Activated gamma-delta T cell treated with anti-CD3 and anti-CD28 coated beads, Interleukin-2, amount 50 U/mL, for 16 hours (primary cell): ENCODE measurements around the gene ROMO1.
"Not testable (repeated sequence)": the region's sequence is repeated elsewhere in the genome, so short reads cannot be mapped to it uniquely, and the experiment has no call there.

Experiments used
- DNase-seq: peaks from one replicate; pipeline ENCODE4 v3.0.0-alpha.2; 2020; ENCODE audit warnings: low read depth

The ROMO1 gene

DNA sequence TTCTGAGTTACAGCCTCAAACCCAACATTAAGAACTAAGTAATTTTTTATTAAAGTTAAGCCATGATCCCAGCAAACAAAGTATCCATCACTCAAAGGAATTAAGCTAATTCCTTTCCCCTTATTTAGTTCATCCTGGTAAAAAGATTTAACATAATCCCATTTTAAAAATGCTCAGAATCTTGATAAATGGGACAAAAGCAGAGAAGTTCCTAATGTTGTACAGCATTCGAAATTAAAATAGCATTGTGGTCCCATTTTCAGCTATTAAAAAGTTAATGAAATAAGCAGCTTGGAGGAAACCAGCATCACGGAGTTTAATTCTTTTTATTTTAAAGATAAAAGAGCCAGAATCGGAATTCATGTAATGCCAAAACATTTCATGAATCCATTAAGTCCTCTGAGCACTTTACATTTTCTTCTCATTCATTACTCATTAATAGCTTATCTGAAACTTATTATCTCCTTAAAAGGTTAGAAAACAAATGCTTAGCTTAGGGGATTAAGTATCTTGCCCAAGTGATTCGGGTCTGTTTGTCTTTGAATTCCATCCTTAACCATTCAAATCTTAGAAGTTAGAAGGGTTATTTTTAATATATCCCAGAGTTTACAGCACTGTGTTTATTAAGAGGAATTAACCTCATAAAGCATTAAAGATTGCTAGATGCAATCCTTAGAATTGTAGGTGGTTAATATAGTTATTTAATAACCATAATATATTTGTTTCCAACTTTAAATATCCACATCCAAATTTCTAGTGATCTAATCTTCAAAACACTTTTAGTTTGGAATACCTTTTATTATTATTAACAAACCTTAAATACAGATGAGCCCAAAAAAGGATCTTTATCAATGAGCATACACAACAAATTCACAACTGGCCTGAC, 31.6 kb downstream of the ROMO1 start:
- DNase-seq = no peak

DNA sequence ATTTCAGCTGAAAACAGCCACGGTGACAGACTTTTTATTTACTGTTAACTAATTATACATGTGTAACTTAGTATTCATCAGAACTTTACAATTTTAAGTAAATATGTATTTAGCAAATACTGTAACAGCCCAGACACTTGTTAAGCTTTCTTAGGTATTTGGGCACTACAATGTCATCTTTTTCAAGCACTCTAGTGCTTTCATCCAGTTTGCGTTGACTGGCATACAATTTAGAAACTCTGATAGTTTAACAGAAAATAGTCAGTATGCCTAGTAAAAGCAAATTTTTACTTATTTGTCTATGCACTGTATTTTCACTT, 32.2 kb downstream of the ROMO1 start:
- no peak for DNase-seq

DNA sequence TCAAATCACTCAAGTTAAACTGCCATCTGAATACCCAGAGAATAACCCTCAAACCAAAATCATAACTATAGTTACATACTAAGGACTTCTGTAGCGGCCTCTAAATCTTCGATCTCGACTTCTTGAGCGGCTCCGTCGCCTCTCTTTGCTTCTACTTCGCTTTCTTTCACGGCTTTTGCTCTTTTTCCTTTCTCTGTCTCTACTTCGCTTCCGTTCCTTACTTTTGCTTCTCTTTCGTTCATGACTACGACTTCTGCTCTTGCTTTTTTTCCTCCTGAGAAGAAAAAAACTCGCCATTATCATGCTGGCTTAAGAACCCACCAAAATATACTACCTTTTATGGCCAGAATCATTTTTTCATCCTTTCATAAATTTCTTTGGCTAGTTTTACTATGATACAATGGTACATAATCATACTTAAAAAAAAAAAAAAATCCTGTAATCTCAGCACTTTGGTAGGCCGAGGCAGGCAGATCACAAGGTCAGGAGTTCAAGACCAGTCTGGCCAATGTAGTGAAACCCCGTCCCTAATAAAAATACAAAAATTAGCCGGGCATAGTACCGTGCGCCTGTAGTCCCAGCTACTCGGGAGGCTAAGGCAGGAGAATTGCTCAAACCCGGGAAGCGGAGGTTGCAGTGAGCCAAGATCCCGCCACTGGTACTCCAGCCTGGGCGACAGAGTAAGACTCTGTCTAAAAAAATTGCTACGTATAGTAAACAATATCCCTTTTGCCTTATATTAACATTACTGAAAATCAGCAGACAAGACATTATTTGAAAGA, 32.8 kb downstream of the ROMO1 start:
- no peak for DNase-seq

DNA sequence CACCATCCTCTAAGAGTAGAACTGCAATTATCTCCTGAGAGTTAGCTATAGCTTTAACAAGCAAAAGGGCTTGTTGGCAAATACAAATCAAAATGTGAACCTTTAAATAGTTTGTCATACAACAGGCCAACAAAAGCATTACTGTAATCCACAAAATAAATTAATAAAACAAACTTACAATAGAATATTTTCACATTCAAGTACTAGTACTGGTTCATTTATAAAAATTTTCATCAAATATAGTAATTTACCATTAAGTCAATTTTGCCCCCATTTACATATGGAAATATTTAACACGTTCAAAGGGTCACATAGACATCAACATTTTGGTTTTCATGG, 33.4 kb downstream of the ROMO1 start:
- DNase-seq = no peak

DNA sequence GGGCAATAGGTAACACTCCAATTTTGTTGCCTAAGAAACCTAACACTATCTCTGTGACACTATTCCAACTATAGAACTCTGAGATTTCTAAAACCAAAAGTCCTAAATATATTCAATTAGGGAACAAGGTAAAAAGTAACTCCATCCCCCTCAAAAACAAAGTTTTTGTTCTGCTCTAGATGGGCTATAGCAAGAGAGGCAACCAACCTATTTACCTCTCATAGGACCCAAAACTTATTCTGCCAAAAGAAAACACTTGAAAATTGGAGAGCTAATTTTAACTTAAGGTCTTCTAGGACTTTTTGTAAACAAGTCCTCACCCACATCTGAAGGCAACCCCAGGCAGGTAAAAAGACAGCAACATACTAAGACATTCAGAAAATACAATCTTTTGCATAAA, 35.2 kb downstream of the ROMO1 start:
- no peak for DNase-seq

DNA sequence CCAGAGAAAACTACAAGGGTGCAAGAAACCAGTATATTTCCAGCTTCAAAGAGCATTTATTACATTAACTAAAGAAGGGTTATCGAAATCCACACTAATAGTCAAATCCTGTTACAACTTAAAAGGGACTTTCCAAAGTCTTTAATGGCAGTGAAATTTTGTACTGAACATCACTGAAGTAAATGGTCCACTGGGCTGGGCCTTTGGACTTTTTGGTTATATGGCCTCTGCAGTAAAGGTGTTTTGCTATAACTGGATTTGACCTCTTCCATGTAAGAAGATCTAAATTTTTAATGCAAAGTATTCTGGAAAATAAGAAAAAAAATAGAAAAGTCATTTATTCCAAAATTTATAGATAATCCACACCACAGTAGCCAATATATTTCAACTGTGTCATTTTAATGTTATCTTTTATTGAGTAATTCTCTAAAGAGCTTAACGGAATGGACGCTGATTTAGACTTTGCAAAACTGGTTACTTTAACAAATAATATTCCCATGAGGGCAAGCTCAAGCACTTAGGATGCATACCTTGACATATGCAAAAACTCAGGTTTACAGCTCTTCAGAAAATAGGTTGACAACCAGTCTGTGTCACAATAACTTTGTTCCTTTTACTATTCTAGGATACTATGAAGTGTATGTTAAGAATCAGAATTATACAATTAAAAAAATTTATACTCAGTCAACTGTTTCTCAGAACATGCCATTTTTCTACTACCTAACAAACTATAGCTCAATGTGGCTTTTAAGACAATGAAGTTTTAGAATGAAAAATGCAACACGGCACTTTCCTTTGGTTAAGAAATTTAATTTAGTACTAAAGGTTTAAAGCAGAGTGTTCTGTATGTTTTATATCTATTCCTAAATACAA, 35.8 kb downstream of the ROMO1 start:
- DNase-seq = no peak

DNA sequence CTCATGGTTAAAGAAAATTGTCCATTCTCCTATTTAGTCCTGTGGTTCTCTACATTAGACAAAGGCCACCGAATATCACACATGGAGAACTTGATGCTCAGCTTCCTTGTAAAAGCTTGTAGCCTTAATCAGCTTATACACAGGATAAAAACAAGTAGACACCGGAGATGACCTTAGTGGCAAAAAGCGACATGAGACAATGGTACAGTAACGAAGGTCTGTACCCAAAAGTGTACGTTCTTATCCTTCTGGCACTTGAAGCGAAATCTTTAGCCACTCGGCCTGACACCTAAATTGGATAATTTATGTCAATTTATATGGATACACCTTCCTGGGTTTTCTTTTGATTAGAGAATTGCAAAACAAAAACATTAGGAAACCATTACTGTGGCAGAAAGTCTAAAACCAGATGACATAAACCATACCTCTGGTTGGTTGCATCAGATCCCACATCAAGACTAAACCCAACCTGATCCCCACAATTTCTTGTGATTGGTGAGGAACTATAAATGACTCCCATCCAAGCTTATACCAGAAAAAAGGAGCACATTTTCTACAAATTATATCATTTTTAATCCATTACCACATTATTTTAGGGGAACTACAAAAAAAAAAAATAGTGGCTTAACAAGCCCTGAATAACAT, 36.7 kb downstream of the ROMO1 start:
- DNase-seq = no peak

DNA sequence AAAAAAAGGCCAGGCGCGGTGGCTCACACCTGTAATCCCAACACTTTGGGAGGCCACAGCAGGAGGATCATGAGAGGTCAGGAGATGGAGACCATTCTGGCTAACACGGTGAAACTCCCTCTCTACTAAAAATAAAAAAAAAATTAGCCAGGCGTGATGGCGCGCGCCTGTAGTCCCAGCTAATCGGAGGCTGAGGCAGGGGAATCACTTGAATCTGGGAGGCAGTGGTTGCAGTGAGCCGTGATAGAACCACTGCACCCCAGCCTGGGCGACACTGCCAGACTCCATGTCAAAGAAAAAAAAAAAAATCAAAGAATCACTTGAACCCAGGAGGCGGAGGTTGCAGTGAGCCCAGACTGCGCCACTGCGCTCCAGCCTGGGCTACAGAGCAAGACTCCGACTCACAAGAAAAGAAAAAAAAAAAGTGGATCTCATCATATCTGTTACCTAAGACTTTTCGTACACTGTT, 38.7 kb downstream of the ROMO1 start:
- no peak for DNase-seq

DNA sequence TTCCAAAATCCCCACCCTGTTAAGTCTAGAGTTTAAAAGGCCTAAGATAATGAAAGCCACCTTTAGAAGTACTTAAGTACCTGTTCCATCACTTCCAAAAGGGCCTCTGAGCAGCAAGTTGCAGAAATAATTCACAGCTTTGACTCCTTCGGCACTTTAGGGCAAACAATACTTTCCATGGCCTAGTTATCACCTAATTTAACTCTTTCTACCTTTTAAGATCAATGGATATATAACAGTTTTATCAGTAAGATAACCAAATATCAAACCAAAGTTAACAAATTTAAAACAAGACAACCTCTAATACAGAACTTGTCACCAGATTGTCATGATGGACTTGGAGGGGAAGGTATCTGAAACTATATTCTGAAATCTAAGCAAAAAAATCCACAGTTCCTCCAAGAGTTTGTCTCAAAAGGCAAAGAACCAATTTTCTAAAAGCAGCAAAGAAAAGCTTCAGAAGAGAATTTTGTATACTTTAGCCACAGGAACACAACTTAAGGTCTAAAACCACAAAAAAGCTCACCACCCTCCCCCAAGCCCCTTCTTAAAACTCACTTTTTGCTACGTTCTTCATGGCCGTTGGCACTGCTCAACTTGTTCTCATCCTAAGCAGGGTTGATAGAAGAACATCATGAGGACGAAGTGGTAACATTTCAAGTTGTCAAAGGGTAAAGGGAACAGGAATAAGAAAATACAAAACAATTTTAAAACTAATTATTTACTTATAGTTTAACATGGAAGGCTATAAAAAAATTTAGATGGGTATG, 39.4 kb downstream of the ROMO1 start:
- DNase-seq = no peak

DNA sequence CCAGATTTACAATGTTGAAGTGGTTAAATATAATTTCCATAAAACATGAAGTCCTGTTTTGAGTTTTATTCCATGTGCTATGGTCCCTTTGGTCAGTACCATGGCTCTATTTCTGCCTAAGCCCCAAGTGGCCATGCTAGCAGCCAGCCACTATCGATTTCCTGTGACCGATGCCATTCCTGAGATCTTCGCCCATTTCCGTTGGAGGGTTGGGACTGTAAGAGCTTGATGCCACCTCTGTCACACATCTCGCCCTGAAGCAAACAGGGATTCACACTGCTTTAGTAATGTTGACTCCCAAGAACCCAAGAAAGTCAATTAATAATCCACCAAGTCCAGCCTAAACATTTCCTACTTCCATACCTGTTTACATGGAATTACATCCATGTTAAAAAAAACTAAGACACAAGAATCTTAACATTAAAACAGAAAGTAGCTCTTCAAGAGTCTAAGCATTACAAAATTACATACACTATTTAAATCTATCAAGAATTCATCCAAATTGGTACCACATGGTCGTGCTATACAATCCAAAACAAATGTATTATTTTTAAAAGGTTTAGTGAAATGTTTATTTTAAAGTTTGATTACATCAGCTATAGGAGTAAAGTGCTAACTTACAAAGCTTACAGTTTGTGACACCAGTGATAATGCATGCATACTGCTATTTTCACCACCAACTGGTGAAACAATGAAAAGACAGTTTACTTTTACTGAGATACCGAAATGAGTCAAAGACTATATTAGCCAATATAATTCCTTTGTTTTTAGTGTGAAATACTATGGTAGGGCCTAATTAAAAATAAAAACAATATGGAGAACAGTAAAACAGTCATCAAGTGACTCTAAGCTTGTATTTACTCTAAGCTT, 40.3 kb downstream of the ROMO1 start:
- DNase-seq = no peak

DNA sequence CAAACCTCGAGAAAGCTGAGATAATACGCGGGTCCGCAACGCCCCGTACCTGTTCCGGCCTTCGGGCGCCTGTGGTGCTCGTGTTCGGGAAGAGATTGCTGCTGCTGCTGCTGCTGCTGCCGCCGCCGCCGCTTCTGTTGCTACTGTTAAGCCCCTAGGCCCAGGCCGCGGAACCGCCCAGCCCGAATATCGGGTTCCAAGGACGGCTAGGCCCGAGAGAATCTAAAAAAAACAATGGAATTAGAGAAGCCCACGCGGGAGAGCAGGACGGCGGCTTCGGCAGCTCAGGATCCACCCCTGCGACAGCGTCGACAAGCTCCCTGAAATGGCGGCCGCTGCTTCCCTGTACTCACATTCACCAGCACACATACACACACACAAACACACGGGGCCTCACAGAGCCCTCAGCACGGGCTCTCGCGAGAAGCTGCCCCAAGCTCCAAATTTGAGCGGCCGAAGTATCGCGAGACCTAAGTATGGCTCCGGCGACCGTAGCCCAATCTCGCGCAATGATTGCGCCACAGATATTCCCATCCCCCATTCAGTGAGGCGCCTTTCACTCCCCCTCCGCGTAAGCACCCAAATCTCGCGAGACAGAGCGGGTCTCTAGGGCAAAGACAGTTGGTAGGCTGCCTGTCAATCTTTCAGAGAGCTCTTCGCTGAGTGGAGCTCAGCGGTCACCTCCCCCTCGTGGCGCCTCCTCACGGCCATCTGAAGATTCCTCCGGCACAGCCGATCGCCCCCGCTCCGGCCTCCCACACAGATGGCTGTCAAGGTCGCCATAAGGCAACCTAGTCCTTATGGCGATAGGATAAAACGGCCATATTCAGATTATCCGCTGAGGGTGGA, 42.9 kb downstream of the ROMO1 start, which contains the start of gene RBM39:
TSS of gene RBM39 (minus strand) at position 369 of the 849 bp plus-strand sequence. CDS start 1,386 bp downstream, outside the sequence.
- DNase-seq = peak; percentile 98

DNA sequence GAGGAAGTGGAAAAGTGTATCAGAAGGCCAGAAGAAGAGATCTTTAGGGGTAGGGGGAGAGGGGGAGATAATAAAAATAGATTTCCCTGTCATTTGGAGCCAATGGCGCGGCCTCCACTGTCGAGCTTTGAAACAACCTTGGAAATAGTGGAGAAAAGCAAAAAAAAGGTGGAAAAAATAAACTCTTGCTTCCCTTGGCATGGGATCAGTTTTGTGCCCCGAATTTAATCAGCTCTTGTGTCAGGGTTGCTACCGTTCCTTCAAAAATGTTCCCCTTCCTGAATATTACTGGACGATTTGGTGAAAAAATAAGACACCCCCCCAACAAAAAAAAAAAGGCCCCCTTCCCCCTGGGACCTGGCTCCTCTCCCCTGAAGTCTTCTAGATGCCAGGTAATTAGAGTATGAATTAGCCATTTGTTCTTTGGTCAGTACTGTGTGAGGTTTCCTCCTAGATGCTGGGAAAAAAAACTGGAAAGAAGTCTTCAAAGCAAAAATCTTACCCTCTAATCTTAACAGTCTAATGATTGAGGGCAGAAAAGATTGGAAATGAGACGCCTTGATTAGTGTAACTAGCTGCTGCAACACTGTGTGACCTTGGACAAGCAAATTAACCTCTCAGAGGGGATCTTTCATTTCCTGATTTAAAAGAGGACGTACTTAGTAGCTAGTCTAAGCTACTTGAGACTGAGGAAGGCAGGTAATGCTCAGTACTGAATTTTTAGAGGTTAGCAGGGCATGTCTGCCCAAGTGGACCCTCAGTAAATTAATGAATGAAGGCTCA, 43.7 kb downstream of the ROMO1 start:
- no peak for DNase-seq

DNA sequence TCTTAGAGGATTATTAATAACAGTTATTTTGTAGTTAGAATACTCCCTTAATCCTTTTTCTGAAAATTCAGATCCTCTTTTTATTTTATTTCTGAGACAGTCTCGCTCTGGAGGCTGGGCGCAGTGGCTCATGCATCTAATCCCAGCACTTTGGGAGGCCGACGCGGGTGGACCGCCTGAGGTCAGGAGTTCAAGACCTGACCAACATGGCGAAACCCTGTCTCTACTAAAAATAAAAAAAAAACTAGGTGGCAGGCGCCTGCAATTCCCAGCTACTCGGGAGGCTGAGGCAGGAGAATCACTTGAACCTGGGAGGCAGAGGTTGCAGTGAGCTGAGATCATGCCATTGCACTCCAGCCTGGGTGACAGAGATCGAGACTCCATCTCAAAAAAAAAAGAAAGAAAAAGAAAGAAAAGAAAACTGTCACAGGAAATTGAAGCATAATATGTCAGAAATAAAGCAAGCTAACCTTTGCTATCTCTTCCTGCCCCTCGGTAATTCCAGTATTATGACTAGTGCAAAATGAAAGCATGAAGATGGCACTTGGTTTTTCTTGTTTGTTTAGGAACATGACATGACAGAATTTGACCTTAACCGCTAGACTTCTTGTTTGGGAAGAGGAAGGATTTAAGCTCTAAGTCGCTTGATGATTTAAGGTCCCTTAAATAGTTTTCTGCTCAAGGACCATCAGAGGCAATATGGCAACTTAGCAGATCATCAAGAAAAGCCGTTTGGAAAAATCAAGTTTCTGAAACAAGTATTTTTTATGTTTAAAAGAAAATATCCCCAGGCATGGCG, 44.7 kb downstream of the ROMO1 start:
- DNase-seq = no peak

DNA sequence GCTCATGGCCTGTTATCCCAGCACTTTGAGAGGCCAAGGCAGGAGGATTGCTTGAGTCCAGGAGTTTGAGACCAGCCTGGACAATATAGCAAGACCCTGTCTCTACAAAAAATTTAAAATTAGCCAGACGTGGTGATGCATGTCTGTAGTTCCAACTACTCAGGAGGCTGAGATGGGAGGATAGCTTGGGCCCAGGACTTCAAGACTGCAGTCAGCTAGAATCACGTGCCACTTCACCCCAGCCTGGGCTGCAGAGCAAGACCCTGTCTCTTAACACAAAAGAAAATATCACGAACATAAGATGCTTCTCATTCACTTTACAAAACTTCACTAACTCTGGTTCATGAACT, 45.3 kb downstream of the ROMO1 start:
- not testable (repeated sequence) for DNase-seq
